HepG2 (cell line): ENCODE data around the gene GPRC5D. TPM values are rescaled to one million over a fixed set of nuclear protein-coding genes. Genes with fewer than 3 reads are reported as not detected.

Experiments
- ATAC-seq: fragments of 200-7000 bp; cut with Tn5 transposase; 3 replicates; pipeline ENCODE4 v1.9.1; 2020; ENCODE audit warnings: mild to moderate bottlenecking, moderate library complexity
- BruUV-seq: library from RNA; stranded (reverse); fragments of 400-500 nt; replicated peaks from 2 replicates; lab custom pipeline; 2021; lab: Mats Ljungman, UMichigan
- CTCF ChIA-PET: fragments of 300-600 bp; formaldehyde crosslinking; extraction: SDS; loops from one replicate; lab custom pipeline; 2021; ENCODE audit warnings: low total read pairs, inconsistent platforms, low intra/inter-chr PET ratio; lab: Yijun Ruan, JAX
- POLR2A ChIA-PET: fragments of 350-600 bp; sonication (Branson Sonifier 250); formaldehyde crosslinking; loops from one replicate; lab custom pipeline; 2020; ENCODE audit warnings: antibody characterized with exemption, inconsistent platforms; lab: Yijun Ruan, JAX
- DNase-seq: peaks from one replicate; pipeline ENCODE4 v3.0.0-alpha.2; 2015; ENCODE audit warnings: low spot score
- FAIRE-seq: peaks from 3 replicates; lab custom pipeline; 2011; peaks lifted over from hg19 to GRCh38; lab: Jason Lieb, UNC
- H2AFZ ChIP-seq: one replicate; pipeline ENCODE4 v1.6.1; 2011; ENCODE audit warnings: low read length, inconsistent platforms
- H3K27ac ChIP-seq: fragments of 300-600 bp; 3 replicates; pipeline ENCODE4 v1.8.0; 2011; ENCODE audit warnings: mixed run types, mild to moderate bottlenecking, mixed read lengths, low read length, inconsistent platforms; ENCODE audit not compliant: insufficient read depth; ENCODE audit errors: extremely low read length
- H3K27me3 ChIP-seq, 2 experiments: fragments of 200-600 bp in 1 of 2; 2 replicates in 1 of 2; 3 replicates in 1 of 2; pipeline versions ENCODE4 v1.6.0 to v1.8.0; 2011; ENCODE audit warnings: low read length in 2 of 2, mild to moderate bottlenecking in 2 of 2, moderate library complexity in 2 of 2, inconsistent platforms in 1 of 2; ENCODE audit not compliant: insufficient read depth in 2 of 2, control insufficient read depth in 1 of 2
- H3K36me3 ChIP-seq, 2 experiments: fragments of 200-600 bp in 1 of 2; replicated peaks in 1 of 2; 2 replicates in 1 of 2; 3 replicates in 1 of 2; pipeline versions ENCODE4 v1.5.1 to v1.8.0; 2011; ENCODE audit warnings: low read length in 2 of 2, inconsistent platforms in 1 of 2; ENCODE audit not compliant: insufficient read depth in 2 of 2, control insufficient read depth in 1 of 2
- H3K4me1 ChIP-seq: 2 replicates; pipeline ENCODE4 v1.5.1; 2012; ENCODE audit warnings: low read length, inconsistent platforms; ENCODE audit not compliant: insufficient read depth
- H3K4me2 ChIP-seq: 2 replicates; pipeline ENCODE4 v1.6.0; 2011; ENCODE audit warnings: low read depth, low read length, inconsistent platforms
- H3K4me3 ChIP-seq, 3 experiments: fragments of 200-600 bp in 1 of 3; sonication (generic), shearing (Covaris generic) in 1 of 3; replicated peaks in 1 of 3; 2 replicates each; pipeline ENCODE4 v1.5.1; 2011 to 2016; ENCODE audit warnings: low read length in 3 of 3, inconsistent platforms in 2 of 3, low read depth in 2 of 3, mild to moderate bottlenecking in 2 of 3, control low read depth in 1 of 3, mixed read lengths in 1 of 3; ENCODE audit not compliant: insufficient read depth in 1 of 3
- H3K79me2 ChIP-seq: one replicate; pipeline ENCODE4 v1.6.1; 2011; ENCODE audit warnings: low read length, inconsistent platforms; ENCODE audit not compliant: insufficient read depth
- H3K9ac ChIP-seq: 2 replicates; pipeline ENCODE4 v1.6.0; 2011; ENCODE audit warnings: mild to moderate bottlenecking, low read depth, low read length, inconsistent platforms; ENCODE audit not compliant: insufficient read depth
- H3K9me3 ChIP-seq: 2 replicates; pipeline ENCODE4 v1.5.1; 2012; ENCODE audit warnings: mild to moderate bottlenecking, low read length
- H4K20me1 ChIP-seq: 2 replicates; pipeline ENCODE4 v1.6.0; 2011; ENCODE audit warnings: inconsistent platforms, mild to moderate bottlenecking, low read length, moderate library complexity; ENCODE audit not compliant: insufficient read depth
- HNF4G ChIP-seq, 2 experiments: sonication (generic) in 1 of 2; formaldehyde crosslinking in 1 of 2; IDR thresholded peaks; 2 replicates each; pipeline versions ENCODE4 v1.4.0 to v1.6.1; 2011 to 2020; ENCODE audit warnings: borderline replicate concordance in 2 of 2, low read depth in 2 of 2, mild to moderate bottlenecking in 2 of 2, low read length in 1 of 2, missing genetic modification reagents in 1 of 2, moderate library complexity in 1 of 2
- LCORL ChIP-seq, 2 experiments: fragments of 450-650 bp in 1 of 2; sonication (generic) in 1 of 2; formaldehyde crosslinking in 1 of 2; IDR thresholded peaks; 2 replicates each; pipeline versions ENCODE4 v1.5.0 to v1.6.1; 2017 to 2020; ENCODE audit warnings: antibody characterized with exemption in 1 of 2, missing genetic modification reagents in 1 of 2
- TEAD2 ChIP-seq: sonication (generic); formaldehyde crosslinking; IDR thresholded peaks from 2 replicates; pipeline ENCODE4 v1.9.0; 2021; ENCODE audit warnings: missing genetic modification reagents
- ZFP36 ChIP-seq: fragments of 150-350 bp; IDR thresholded peaks from 2 replicates; pipeline ENCODE4 v1.6.1; 2018; ENCODE audit warnings: borderline replicate concordance, low read length, low read depth; ENCODE audit not compliant: partially characterized antibody
- ZNF503 ChIP-seq: sonication (generic); formaldehyde crosslinking; IDR thresholded peaks from 2 replicates; pipeline ENCODE4 v1.4.0; 2020; ENCODE audit warnings: missing genetic modification reagents
- WGBS: methylation state at CpG from one replicate; pipeline ENCODE4 v1.1.6; 2017; ENCODE audit warnings: low lambda C conversion rate; 5-methylcytosine and 5-hydroxymethylcytosine counted together
- in situ Hi-C: cut with HindIII; loops from 2 replicates; pipeline ENCODE4 v1.10.0; 2017; ENCODE audit warnings: low pct_unique_long_range_greater_than_20kb; ENCODE audit not compliant: extremely low pct_ligation_motif_present
- intact Hi-C: fragments of 100-400 bp; cut with micrococcal nuclease; formaldehyde crosslinking; loops from one replicate; pipeline ENCODE4 v1.10.0; 2022; ENCODE audit not compliant: unreplicated experiment
- polyA plus RNA-seq, 8 experiments: library from polyadenylated mRNA; depleted of rRNA in 3 of 8; stranded (reverse) in 7 of 8; unstranded in 1 of 8; fragments of >200 nt; fragmentation: Illumina TruSeq in 4 of 8; extraction: Trizol in 4 of 8; gene quantifications; 2 replicates each; pipeline versions ENCODE4 v1.2.1 to v1.2.3, GENCODE V29; 2011 to 2016; ENCODE audit warnings: low read depth in 4 of 8, missing spikeins in 1 of 8, mixed read lengths in 1 of 8; ENCODE audit not compliant: insufficient read depth in 1 of 8
- total RNA-seq, 5 experiments: library from RNA; depleted of rRNA; stranded (reverse); fragments of >200 nt; fragmentation: Illumina TruSeq; extraction: Trizol; gene quantifications; 2 replicates each; pipeline ENCODE4 v1.2.3, GENCODE V29; 2016; ENCODE audit warnings: low read depth in 1 of 5
- TF ChIP-seq, protein P1 (sequence below): IDR thresholded peaks from 2 replicates; pipeline ENCODE4 v1.6.1; 2016; ENCODE audit warnings: low read depth, borderline replicate concordance

Gene GPRC5D
- total and polyA plus RNA-seq, 2 of the 13 experiments (the other 11 are each of a cell fraction or from before 2014, with no cell fraction given) = not detected

- CTCF ChIA-PET = no interaction called here
- intact Hi-C loops = no loop called here
- H2AFZ ChIP-seq = no peak overlapping the region
- POLR2A ChIA-PET = no interaction called here
- TF ChIP-seq ZFP36 (no peak), TEAD2 (CRISPR knock-in tag) (no peak), HNF4G (IDR thresholded peaks at IDR 0.05; ENCODE audit: borderline replicate concordance, low read depth, low read length) (no peak), HNF4G (CRISPR knock-in tag; IDR thresholded peaks at IDR 0.05; ENCODE audit: borderline replicate concordance, low read depth) (no peak), LCORL (IDR thresholded peaks at IDR 0.05) (no peak), LCORL (CRISPR knock-in tag; IDR thresholded peaks at IDR 0.05) (no peak), ZNF503 (CRISPR knock-in tag) (no peak)
- TF ChIP-seq, protein P1, sequence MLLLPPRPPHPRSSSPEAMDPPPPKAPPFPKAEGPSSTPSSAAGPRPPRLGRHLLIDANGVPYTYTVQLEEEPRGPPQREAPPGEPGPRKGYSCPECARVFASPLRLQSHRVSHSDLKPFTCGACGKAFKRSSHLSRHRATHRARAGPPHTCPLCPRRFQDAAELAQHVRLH (CRISPR knock-in tag) = no peak
- ATAC-seq = no peak
- no peak overlapping the region for H3K9ac ChIP-seq
- no peaks in the 10 kb centered on the region for H3K36me3 ChIP-seq
- WGBS = 11% methylated on average over 4 of the region's 4 CpGs
- H4K20me1 ChIP-seq = no peaks in the 10 kb centered on the region
- no peak overlapping the region for H3K27ac ChIP-seq
- FAIRE-seq = no peak
- in situ Hi-C loops = no loop called here
- H3K4me1 ChIP-seq = peaks cover 11% of the 10 kb centered on the region
- no peak for DNase-seq
- no peaks in the 10 kb centered on the region for H3K9me3 ChIP-seq
- BruUV-seq = no TSS peak
- no peak overlapping the region for H3K4me2 ChIP-seq
- H3K27me3 ChIP-seq = peaks cover 0 to 1% of the 10 kb centered on the region in 2 experiments; a peak in 1 of 5 replicates
- no peaks in the 10 kb centered on the region for H3K79me2 ChIP-seq
- no peak overlapping the region for H3K4me3 ChIP-seq
Measured at GRCh38 chr12:12909228-12909994, 42.6 kb downstream of the GPRC5D start.
